ENCODE results near the gene HOATZ.

Gene HOATZ

GRCh38 chr11:111522426-111522825 is 7.8 kb downstream of the HOATZ start:
- DNase-seq (ENCODE audit: low read depth), result no peak

GRCh38 chr11:111523343-111523742 is 8.8 kb downstream of the HOATZ start:
- no peak for DNase-seq (ENCODE audit: low read depth)

GRCh38 chr11:111524056-111524455 is 9.5 kb downstream of the HOATZ start:
- no peak for DNase-seq (ENCODE audit: low read depth)

- no peak for DNase-seq (ENCODE audit: low read depth)
These were observed 10.9 kb downstream of the HOATZ start for GRCh38 chr11:111525456-111525855.

- peak; percentile 93 for DNase-seq (ENCODE audit: low read depth)
These were observed 11.9 kb downstream of the HOATZ start for GRCh38 chr11:111526501-111526900.

GRCh38 chr11:111527279-111527678 is 12.7 kb downstream of the HOATZ start:
- no peak for DNase-seq (ENCODE audit: low read depth)

GRCh38 chr11:111528557-111528956 is 14.0 kb downstream of the HOATZ start:
- DNase-seq (ENCODE audit: low read depth), result no peak

- DNase-seq (ENCODE audit: low read depth), result peak; percentile 84
These were observed 15.5 kb downstream of the HOATZ start for GRCh38 chr11:111530091-111530490.

- DNase-seq (ENCODE audit: low read depth), result peak; percentile 62
These were observed 16.6 kb downstream of the HOATZ start for GRCh38 chr11:111531136-111531535.

- DNase-seq (ENCODE audit: low read depth), result peak; percentile 98
These were observed 17.2 kb downstream of the HOATZ start for GRCh38 chr11:111531687-111532364.

GRCh38 chr11:111532365-111532709 is 17.8 kb downstream of the HOATZ start:
- no peak for DNase-seq (ENCODE audit: low read depth)

- peak; percentile 63 for DNase-seq (ENCODE audit: low read depth)
These were observed 20.7 kb downstream of the HOATZ start for GRCh38 chr11:111535281-111535680.

- no peak for DNase-seq (ENCODE audit: low read depth)
These were observed 22.8 kb downstream of the HOATZ start for GRCh38 chr11:111537336-111537860.

- peak; percentile 85 for DNase-seq (ENCODE audit: low read depth)
These were observed 24.0 kb downstream of the HOATZ start for GRCh38 chr11:111538407-111539114.

GRCh38 chr11:111539426-111540113 is 25.0 kb downstream of the HOATZ start:
- no peak for DNase-seq (ENCODE audit: low read depth)

GRCh38 chr11:111540114-111540936 is 25.7 kb downstream of the HOATZ start, which contains the start of gene LAYN:
Gene LAYN (plus strand): TSS chr11:111540720. CDS start chr11:111540844, 124 bp downstream.
- peak; percentile 61 for DNase-seq (ENCODE audit: low read depth)

GRCh38 chr11:111540937-111541253 is 26.3 kb downstream of the HOATZ start:
- no peak for DNase-seq (ENCODE audit: low read depth)

GRCh38 chr11:111541254-111542061 is 26.9 kb downstream of the HOATZ start:
- peak; percentile 91 for DNase-seq (ENCODE audit: low read depth)

- no peak for DNase-seq (ENCODE audit: low read depth)
These were observed 28.2 kb downstream of the HOATZ start for GRCh38 chr11:111542606-111543275.

GRCh38 chr11:111548525-111548924 is 33.9 kb downstream of the HOATZ start:
- no peak for DNase-seq (ENCODE audit: low read depth)
